HL-60 (cell line): ENCODE measurements around the gene MORN2.

Experiments used
- GABPA ChIP-seq: IDR thresholded peaks from 2 replicates; pipeline ENCODE4 v1.6.1; 2012; ENCODE audit warnings: low read depth
- POLR2AphosphoS5 ChIP-seq: IDR thresholded peaks from 2 replicates; pipeline ENCODE4 v1.6.1; 2012; ENCODE audit warnings: low read depth
- REST ChIP-seq: IDR thresholded peaks from 2 replicates; pipeline ENCODE4 v1.6.1; 2012; ENCODE audit warnings: low read depth; ENCODE audit not compliant: insufficient replicate concordance
- SPI1 ChIP-seq: IDR thresholded peaks from 2 replicates; pipeline ENCODE4 v1.6.1; 2012; ENCODE audit warnings: low read depth, mild to moderate bottlenecking, borderline replicate concordance
- TF ChIP-seq, protein P1 (sequence below): IDR thresholded peaks from one replicate; pipeline ENCODE4 v1.5.1; 2011; ENCODE audit warnings: low read length, control low read depth, inconsistent platforms; ENCODE audit not compliant: insufficient read depth

- TF ChIP-seq, protein P1, sequence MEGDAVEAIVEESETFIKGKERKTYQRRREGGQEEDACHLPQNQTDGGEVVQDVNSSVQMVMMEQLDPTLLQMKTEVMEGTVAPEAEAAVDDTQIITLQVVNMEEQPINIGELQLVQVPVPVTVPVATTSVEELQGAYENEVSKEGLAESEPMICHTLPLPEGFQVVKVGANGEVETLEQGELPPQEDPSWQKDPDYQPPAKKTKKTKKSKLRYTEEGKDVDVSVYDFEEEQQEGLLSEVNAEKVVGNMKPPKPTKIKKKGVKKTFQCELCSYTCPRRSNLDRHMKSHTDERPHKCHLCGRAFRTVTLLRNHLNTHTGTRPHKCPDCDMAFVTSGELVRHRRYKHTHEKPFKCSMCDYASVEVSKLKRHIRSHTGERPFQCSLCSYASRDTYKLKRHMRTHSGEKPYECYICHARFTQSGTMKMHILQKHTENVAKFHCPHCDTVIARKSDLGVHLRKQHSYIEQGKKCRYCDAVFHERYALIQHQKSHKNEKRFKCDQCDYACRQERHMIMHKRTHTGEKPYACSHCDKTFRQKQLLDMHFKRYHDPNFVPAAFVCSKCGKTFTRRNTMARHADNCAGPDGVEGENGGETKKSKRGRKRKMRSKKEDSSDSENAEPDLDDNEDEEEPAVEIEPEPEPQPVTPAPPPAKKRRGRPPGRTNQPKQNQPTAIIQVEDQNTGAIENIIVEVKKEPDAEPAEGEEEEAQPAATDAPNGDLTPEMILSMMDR, result no peak
- TF ChIP-seq POLR2AphosphoS5, result no peak
- no peak for TF ChIP-seq GABPA
- TF ChIP-seq REST, result no peak
- no peak for TF ChIP-seq SPI1
These were observed 13.8 kb downstream of the MORN2 start, which contains the start of gene ARHGEF33 for GRCh38 chr2:38889575-38889974.
